Ishikawa (cell line): Measurements from ENCODE around the gene ATP9B.

Experiments used
- CEBPB ChIP-seq: IDR thresholded peaks from 2 replicates; pipeline ENCODE4 v1.6.1; 2012
- CREB1 ChIP-seq: IDR thresholded peaks from 2 replicates; pipeline ENCODE4 v1.6.1; 2012; ENCODE audit warnings: low read depth
- EGR1 ChIP-seq: IDR thresholded peaks from 2 replicates; pipeline ENCODE4 v1.6.1; 2012
- EP300 ChIP-seq: IDR thresholded peaks from 2 replicates; pipeline ENCODE4 v1.6.1; 2012; ENCODE audit warnings: borderline replicate concordance
- FOXM1 ChIP-seq: IDR thresholded peaks from 2 replicates; pipeline ENCODE4 v1.6.1; 2012; ENCODE audit warnings: low read depth, borderline replicate concordance
- NFIC ChIP-seq: IDR thresholded peaks from 2 replicates; pipeline ENCODE4 v1.6.1; 2012
- RAD21 ChIP-seq: IDR thresholded peaks from 2 replicates; pipeline ENCODE4 v1.6.1; 2012; ENCODE audit warnings: low read depth
- REST ChIP-seq: IDR thresholded peaks from 2 replicates; pipeline ENCODE4 v1.6.1; 2012; ENCODE audit warnings: low read depth, mild to moderate bottlenecking
- TAF1 ChIP-seq: IDR thresholded peaks from 2 replicates; pipeline ENCODE4 v1.6.1; 2012; ENCODE audit warnings: low read depth, mild to moderate bottlenecking
- TCF12 ChIP-seq: IDR thresholded peaks from 2 replicates; pipeline ENCODE4 v1.6.1; 2012; ENCODE audit warnings: low read depth
- TEAD4 ChIP-seq: IDR thresholded peaks from 2 replicates; pipeline ENCODE4 v1.6.1; 2012
- USF1 ChIP-seq: IDR thresholded peaks from 2 replicates; pipeline ENCODE4 v1.6.1; 2012
- YY1 ChIP-seq: IDR thresholded peaks from 2 replicates; pipeline ENCODE4 v1.6.1; 2012; ENCODE audit warnings: low read depth
- ZBTB7A ChIP-seq: IDR thresholded peaks from 2 replicates; pipeline ENCODE4 v1.6.1; 2012; ENCODE audit warnings: low read depth
- TF ChIP-seq, protein P1 (sequence below): IDR thresholded peaks from 2 replicates; pipeline ENCODE4 v1.6.1; 2012

Gene ATP9B

GRCh38 chr18:79203017-79203605 lies 133.9 kb downstream of the ATP9B start:
- TF ChIP-seq FOXM1 (no peak), NFIC (no peak), TEAD4 (no peak), TAF1 (no peak), TCF12 (no peak), USF1 (no peak), YY1 (no peak), EP300 (no peak), REST (no peak)

DNA sequence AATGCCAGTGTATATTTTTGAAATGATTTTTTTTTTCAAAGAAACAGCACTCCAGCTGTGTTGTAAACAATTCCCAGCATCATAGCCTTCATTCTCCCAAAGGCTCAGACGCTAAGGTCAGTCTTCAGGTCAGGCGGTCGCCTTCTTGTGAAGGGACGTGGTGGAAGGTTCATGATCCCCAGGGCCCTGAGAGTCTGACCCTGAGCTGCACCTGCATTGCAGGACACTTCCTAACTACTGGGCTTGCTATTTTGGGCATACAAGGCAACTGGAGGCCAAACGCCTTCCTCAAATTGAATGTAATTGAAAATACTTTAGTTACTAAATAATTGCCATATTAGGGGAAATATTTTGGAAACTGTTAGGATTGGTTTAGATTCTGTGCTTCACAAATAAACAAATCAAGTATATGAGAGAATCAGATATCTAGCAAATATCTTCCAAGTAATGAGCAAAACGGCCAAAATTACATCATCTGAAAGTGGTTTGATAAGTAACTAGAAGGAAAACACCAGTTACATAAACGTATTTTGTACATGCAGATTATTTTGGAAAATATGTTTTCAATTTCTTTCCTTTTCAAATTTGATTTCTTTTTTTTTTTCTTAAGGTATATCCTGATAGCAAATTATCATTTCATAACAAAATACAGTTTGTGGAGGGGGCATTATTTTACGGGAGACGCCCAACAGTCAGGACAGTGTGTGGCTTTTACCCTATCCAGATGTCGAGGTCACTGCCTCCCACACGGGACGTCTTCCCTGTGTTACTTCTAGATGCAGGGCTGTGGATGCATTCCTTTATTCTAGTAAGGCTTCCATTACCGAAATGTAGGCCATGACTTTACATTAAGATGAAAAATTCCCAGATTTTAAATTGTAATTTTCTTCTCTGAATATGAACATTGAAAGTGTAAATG lies 136.0 kb downstream of the ATP9B start:
- TF ChIP-seq REST, result no peak
- no peak for TF ChIP-seq TAF1

- TF ChIP-seq, protein P1, sequence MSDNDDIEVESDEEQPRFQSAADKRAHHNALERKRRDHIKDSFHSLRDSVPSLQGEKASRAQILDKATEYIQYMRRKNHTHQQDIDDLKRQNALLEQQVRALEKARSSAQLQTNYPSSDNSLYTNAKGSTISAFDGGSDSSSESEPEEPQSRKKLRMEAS, result no peak
- no peak for TF ChIP-seq EP300
- TF ChIP-seq ZBTB7A, result no peak
- no peak for TF ChIP-seq YY1
- no peak for TF ChIP-seq TEAD4
- no peak for TF ChIP-seq TCF12
- TF ChIP-seq USF1, result no peak
- no peak for TF ChIP-seq TAF1
- no peak for TF ChIP-seq CREB1
- TF ChIP-seq EGR1, result no peak
- TF ChIP-seq CEBPB, result no peak
- no peak for TF ChIP-seq FOXM1
- TF ChIP-seq REST, result no peak
- TF ChIP-seq NFIC, result no peak
- no peak for TF ChIP-seq RAD21
Measured at GRCh38 chr18:79206444-79206843, 137.2 kb downstream of the ATP9B start.

GRCh38 chr18:79208906-79209305 lies 139.7 kb downstream of the ATP9B start:
- TF ChIP-seq FOXM1, result no peak
- TF ChIP-seq, protein P1, result no peak
- no peak for TF ChIP-seq CEBPB
- TF ChIP-seq CREB1, result no peak
- no peak for TF ChIP-seq REST
- no peak for TF ChIP-seq NFIC
- no peak for TF ChIP-seq TAF1
- TF ChIP-seq TEAD4, result no peak
- no peak for TF ChIP-seq TCF12
- no peak for TF ChIP-seq RAD21
- no peak for TF ChIP-seq YY1
- TF ChIP-seq EP300, result no peak
- TF ChIP-seq EGR1, result no peak
